Keratinocyte (primary cell): ENCODE results near the gene ZDHHC9. TPM values are rescaled to one million over a fixed set of nuclear protein-coding genes. Genes with fewer than 3 reads are reported as not detected.

Source experiments
- DNase-seq: peaks from one replicate; pipeline ENCODE4 v3.0.0-alpha.2; 2011; ENCODE audit warnings: low read depth, missing footprints, low spot score
- FAIRE-seq: peaks from 2 replicates; lab custom pipeline; 2011; peaks lifted over from hg19 to GRCh38; lab: Jason Lieb, UNC
- H2AFZ ChIP-seq: 2 replicates; pipeline ENCODE4 v1.6.0; 2012; ENCODE audit warnings: low read length, control low read depth, inconsistent platforms; ENCODE audit not compliant: control insufficient read depth
- H3K27ac ChIP-seq: 2 replicates; pipeline ENCODE4 v1.5.1; 2011; ENCODE audit warnings: low read length; ENCODE audit not compliant: control insufficient read depth, insufficient read depth
- H3K27me3 ChIP-seq: 3 replicates; pipeline ENCODE4 v1.6.0; 2011; ENCODE audit warnings: low read length; ENCODE audit not compliant: control insufficient read depth, insufficient read depth; ENCODE audit errors: extremely low read depth
- H3K36me3 ChIP-seq, 2 experiments: 2 replicates in 1 of 2; 3 replicates in 1 of 2; pipeline ENCODE4 v1.5.1; 2011; ENCODE audit warnings: low read length in 2 of 2, mild to moderate bottlenecking in 1 of 2; ENCODE audit not compliant: control insufficient read depth in 2 of 2, insufficient read depth in 2 of 2; ENCODE audit errors: extremely low read depth in 1 of 2
- H3K4me1 ChIP-seq: 3 replicates; pipeline ENCODE4 v1.5.1; 2011; ENCODE audit warnings: low read length; ENCODE audit not compliant: control insufficient read depth, insufficient read depth; ENCODE audit errors: extremely low read depth
- H3K4me2 ChIP-seq: 3 replicates; pipeline ENCODE4 v1.6.0; 2011; ENCODE audit warnings: low read depth, low read length; ENCODE audit not compliant: control insufficient read depth, insufficient read depth; ENCODE audit errors: extremely low read depth
- H3K4me3 ChIP-seq, 3 experiments: fragments of 200-600 bp in 1 of 3; sonication (generic) in 1 of 3; 2 replicates in 2 of 3; 3 replicates in 1 of 3; pipeline ENCODE4 v1.5.1; 2011 to 2016; ENCODE audit warnings: low read length in 3 of 3, mild to moderate bottlenecking in 3 of 3, control low read depth in 2 of 3, inconsistent platforms in 1 of 3, low read depth in 1 of 3, mixed read lengths in 1 of 3, mixed run types in 1 of 3, moderate library complexity in 1 of 3; ENCODE audit not compliant: control insufficient read depth in 2 of 3, insufficient read depth in 2 of 3; ENCODE audit errors: extremely low read depth in 1 of 3
- H3K79me2 ChIP-seq: 2 replicates; pipeline ENCODE4 v1.6.0; 2012; ENCODE audit warnings: low read length; ENCODE audit not compliant: control insufficient read depth, insufficient read depth
- H3K9ac ChIP-seq: 3 replicates; pipeline ENCODE4 v1.6.0; 2011; ENCODE audit warnings: low read length; ENCODE audit not compliant: control insufficient read depth, insufficient read depth; ENCODE audit errors: extremely low read depth
- H3K9me1 ChIP-seq: 3 replicates; pipeline ENCODE4 v1.6.0; 2011; ENCODE audit warnings: low read length; ENCODE audit not compliant: control insufficient read depth, insufficient read depth; ENCODE audit errors: extremely low read depth
- H3K9me3 ChIP-seq: 2 replicates; pipeline ENCODE4 v1.5.1; 2012; ENCODE audit warnings: low read depth, low read length; ENCODE audit not compliant: control insufficient read depth
- H4K20me1 ChIP-seq: 3 replicates; pipeline ENCODE4 v1.6.0; 2011; ENCODE audit warnings: low read length; ENCODE audit not compliant: control insufficient read depth, insufficient read depth; ENCODE audit errors: extremely low read depth
- CTCF ChIP-seq, 3 experiments: IDR thresholded peaks in 1 of 3; conservative IDR thresholded peaks in 1 of 3; optimal IDR thresholded peaks in 1 of 3; 2 replicates in 2 of 3; 3 replicates in 1 of 3; pipeline versions ENCODE3 to v1.5.1; 2011; ENCODE audit warnings: low read length in 3 of 3, mild to moderate bottlenecking in 3 of 3, moderate library complexity in 2 of 3, control low read depth in 1 of 3, inconsistent platforms in 1 of 3; ENCODE audit not compliant: insufficient read depth in 2 of 3; ENCODE audit errors: extremely low read depth in 1 of 3
- EZH2 ChIP-seq: IDR thresholded peaks from one replicate; pipeline ENCODE4 v1.6.1; 2012; ENCODE audit warnings: inconsistent platforms, mild to moderate bottlenecking, low read length, moderate library complexity
- dilution Hi-C: fragments of 300-500 bp; cut with MboI; formaldehyde crosslinking; loops from one replicate; pipeline ENCODE4 v1.7.0; 2020; ENCODE audit warnings: low sequenced_read_pairs; ENCODE audit not compliant: extremely low pct_ligation_motif_present
- polyA plus RNA-seq, 5 experiments: library from polyadenylated mRNA; depleted of rRNA in 3 of 5; stranded (reverse) in 3 of 5; stranded (forward) in 1 of 5; unstranded in 1 of 5; fragments of >200 nt; gene quantifications; 1 replicate in 1 of 5; 2 replicates in 3 of 5; 3 replicates in 1 of 5; pipeline versions ENCODE4 v1.2.1 to v1.2.3, GENCODE V29; 2011 to 2012; ENCODE audit warnings: missing spikeins in 2 of 5, low read depth in 1 of 5, low replicate concordance in 1 of 5

ZDHHC9 gene
- polyA plus RNA-seq, 1 donor (not counting 4 experiments of a cell fraction or from before 2014, with no cell fraction given) = 30.0 TPM

GRCh38 chrX:129813662-129814368 lies 29.9 kb downstream of the ZDHHC9 start:
- Histone ChIP-seq H3K9me3 (no peaks in the 10 kb centered on the region), H3K79me2 (no peaks in the 10 kb centered on the region), H3K27me3 (no peaks in the 10 kb centered on the region), H3K9ac (no peak overlapping the region), H3K4me1 (no peaks in the 10 kb centered on the region), H3K36me3 (peaks cover 0 to 4% of the 10 kb centered on the region in 2 experiments), H3K4me2 (no peak overlapping the region), H3K9me1 (no peaks in the 10 kb centered on the region), H4K20me1 (no peaks in the 10 kb centered on the region), H2AFZ (no peak overlapping the region), H3K27ac (no peak overlapping the region), H3K4me3 (no peak overlapping the region)
- no peak for FAIRE-seq
- dilution Hi-C loops = no loop called here
- no peak for DNase-seq
- TF ChIP-seq CTCF (optimal IDR thresholded peaks at IDR 0.05 in 1 of 3, IDR thresholded peaks at IDR 0.05 in 1 of 3, conservative IDR thresholded peaks at IDR 0.05 in 1 of 3; ENCODE audit: extremely low read depth in 1 of 3, insufficient read depth in 2 of 3, low read length in 3 of 3) (no peak), EZH2 (no peak)

- no peak overlapping the region for H3K4me2 ChIP-seq
- no peaks in the 10 kb centered on the region for H3K4me1 ChIP-seq
- H3K4me3 ChIP-seq = no peak overlapping the region
- no peak overlapping the region for H2AFZ ChIP-seq
- H3K9me3 ChIP-seq = no peaks in the 10 kb centered on the region
- H3K36me3 ChIP-seq = no peaks in the 10 kb centered on the region
- dilution Hi-C loops = no loop called here
- no peak for DNase-seq
- no peaks in the 10 kb centered on the region for H3K9me1 ChIP-seq
- H3K27ac ChIP-seq = no peak overlapping the region
- H3K79me2 ChIP-seq = no peaks in the 10 kb centered on the region
- H3K9ac ChIP-seq = no peak overlapping the region
- no peaks in the 10 kb centered on the region for H3K27me3 ChIP-seq
- H4K20me1 ChIP-seq = no peaks in the 10 kb centered on the region
- TF ChIP-seq CTCF (optimal IDR thresholded peaks at IDR 0.05 in 1 of 3, IDR thresholded peaks at IDR 0.05 in 1 of 3, conservative IDR thresholded peaks at IDR 0.05 in 1 of 3; ENCODE audit: extremely low read depth in 1 of 3, insufficient read depth in 2 of 3, low read length in 3 of 3) = no peak
- no peak for TF ChIP-seq EZH2
- FAIRE-seq = no peak
Measured at GRCh38 chrX:129808829-129809796, 34.6 kb downstream of the ZDHHC9 start.
